ENCODE data around the gene ULK3. TPM values are rescaled to one million over a fixed set of nuclear protein-coding genes. Genes with fewer than 3 reads are reported as not detected.
"Not testable (repeated sequence)": the region's sequence is repeated elsewhere in the genome, so short reads cannot be mapped to it uniquely, and the experiment has no call there.

ULK3 gene
- total RNA-seq, 1 donor from 2014 or later = 40.3 TPM

GRCh38 chr15:74889390-74889882, 46.5 kb upstream of the ULK3 start:
- no peaks in the 10 kb centered on the region for H3K27me3 ChIP-seq (ENCODE audit: low read depth)
- peaks cover 20% of the 10 kb centered on the region for H3K4me1 ChIP-seq
- H3K9me3 ChIP-seq = no peaks in the 10 kb centered on the region
- peak overlapping the region; percentile 81 for H3K27ac ChIP-seq
- intact Hi-C loops (cut with DNase I) = no loop called here
- peak; percentile 51 to 71 for ATAC-seq
- peaks cover 19% of the 10 kb centered on the region for H3K36me3 ChIP-seq
- peak; percentile 59 for DNase-seq
- peak overlapping the region; percentile 99 for H3K4me3 ChIP-seq
- no peak for TF ChIP-seq CTCF (IDR thresholded peaks at IDR 0.05)

GRCh38 chr15:74888716-74889115, 45.8 kb upstream of the ULK3 start:
- ATAC-seq (no peak), DNase-seq (no peak)
- intact Hi-C loops (cut with DNase I) = no loop called here
- Histone ChIP-seq H3K4me3 (no peak overlapping the region), H3K36me3 (peaks cover 19% of the 10 kb centered on the region), H3K27ac (no peak overlapping the region), H3K9me3 (no peaks in the 10 kb centered on the region), H3K4me1 (peaks cover 25% of the 10 kb centered on the region), H3K27me3 (ENCODE audit: low read depth) (no peaks in the 10 kb centered on the region)
- TF ChIP-seq CTCF (IDR thresholded peaks at IDR 0.05) = no peak

- DNase-seq; H3K27ac ChIP-seq; intact Hi-C loops (cut with DNase I); ATAC-seq; H3K36me3 ChIP-seq; H3K9me3 ChIP-seq; H3K27me3 ChIP-seq (ENCODE audit: low read depth); H3K4me3 ChIP-seq: not testable (repeated sequence)
- peaks cover 25% of the 10 kb centered on the region for H3K4me1 ChIP-seq
Observed at GRCh38 chr15:74887537-74888193, 44.7 kb upstream of the ULK3 start.

- DNase-seq (no peak), ATAC-seq (no peak)
- Histone ChIP-seq H3K4me3 (no peak overlapping the region), H3K27me3 (ENCODE audit: low read depth) (no peaks in the 10 kb centered on the region), H3K27ac (no peak overlapping the region), H3K9me3 (no peaks in the 10 kb centered on the region), H3K4me1 (peaks cover 18% of the 10 kb centered on the region), H3K36me3 (no peaks in the 10 kb centered on the region)
- TF ChIP-seq CTCF (IDR thresholded peaks at IDR 0.05) = no peak
- intact Hi-C loops (cut with DNase I) = no loop called here
Observed at GRCh38 chr15:74885461-74885860, 42.5 kb upstream of the ULK3 start.

GRCh38 chr15:74884428-74885223, 41.7 kb upstream of the ULK3 start:
- Histone ChIP-seq H3K27ac (no peak overlapping the region), H3K36me3 (no peaks in the 10 kb centered on the region), H3K4me3 (no peak overlapping the region), H3K9me3 (no peaks in the 10 kb centered on the region), H3K4me1 (peaks cover 15% of the 10 kb centered on the region), H3K27me3 (ENCODE audit: low read depth) (no peaks in the 10 kb centered on the region)
- no peak for DNase-seq
- no peak for ATAC-seq
- intact Hi-C loops (cut with DNase I) = no loop called here
- TF ChIP-seq CTCF (IDR thresholded peaks at IDR 0.05) = no peak

DNA sequence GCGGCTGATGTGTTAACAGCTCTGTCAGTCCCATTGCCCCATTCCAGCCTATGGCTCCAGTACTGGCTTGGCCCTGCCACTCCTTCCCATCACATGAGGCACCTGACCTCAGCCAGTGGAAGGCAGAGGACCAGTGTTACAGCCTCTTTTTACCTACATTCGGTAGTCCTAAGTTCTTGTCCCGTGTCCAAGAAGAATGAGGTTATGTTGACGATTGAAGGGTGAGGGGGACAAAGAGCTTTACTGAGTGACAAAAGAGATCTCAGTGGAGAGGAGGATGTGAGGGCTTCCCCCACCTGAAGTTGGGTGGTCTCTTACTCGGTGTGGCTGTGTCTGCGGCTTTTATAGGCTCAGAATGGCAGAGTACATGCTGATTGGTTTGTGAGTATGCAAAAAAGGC, 39.6 kb upstream of the ULK3 start:
- Histone ChIP-seq H3K27ac (no peak overlapping the region), H3K4me3 (no peak overlapping the region), H3K36me3 (no peaks in the 10 kb centered on the region), H3K4me1 (peaks cover 5% of the 10 kb centered on the region), H3K9me3 (no peaks in the 10 kb centered on the region), H3K27me3 (ENCODE audit: low read depth) (no peaks in the 10 kb centered on the region)
- no peak for ATAC-seq
- TF ChIP-seq CTCF (IDR thresholded peaks at IDR 0.05) = no peak
- intact Hi-C loops (cut with DNase I) = no loop called here
- DNase-seq = no peak

Measured in lower lobe of right lung (tissue), 2 donors.